IMR-90 (cell line): ENCODE data around the gene MYL10. TPM values are rescaled to one million over a fixed set of nuclear protein-coding genes. Genes with fewer than 3 reads are reported as not detected.

Experiments
- ATAC-seq: fragments of 200-7000 bp; cut with Tn5 transposase; 2 replicates; pipeline ENCODE4 v1.9.1; 2020; ENCODE audit warnings: low read depth, mild to moderate bottlenecking, moderate library complexity
- BruUV-seq: library from RNA; stranded (reverse); fragments of 400-500 nt; replicated peaks from 2 replicates; lab custom pipeline; 2021; lab: Mats Ljungman, UMichigan
- CTCF ChIA-PET: fragments of 300-600 bp; formaldehyde crosslinking; extraction: SDS; loops from one replicate; lab custom pipeline; 2021; ENCODE audit warnings: antibody characterized with exemption; lab: Yijun Ruan, JAX
- POLR2A ChIA-PET: fragments of 300-600 bp; sonication (Branson Sonifier 250); formaldehyde crosslinking; loops from one replicate; lab custom pipeline; 2022; ENCODE audit warnings: antibody characterized with exemption; ENCODE audit not compliant: unreplicated experiment; lab: Charles Lee
- DNase-seq: peaks from one replicate; pipeline ENCODE4 v3.0.0; 2013
- H2AFZ ChIP-seq: replicated peaks from 2 replicates; pipeline ENCODE3; 2013; ENCODE audit warnings: low read length, mild to moderate bottlenecking; ENCODE audit not compliant: poor library complexity
- H2AK5ac ChIP-seq: 2 replicates; pipeline ENCODE4 v1.6.1; 2013; ENCODE audit warnings: low read depth, low read length, inconsistent platforms
- H2AK9ac ChIP-seq: replicated peaks from 2 replicates; pipeline ENCODE3; 2013; ENCODE audit warnings: mild to moderate bottlenecking, low read depth, low read length, moderate library complexity; ENCODE audit not compliant: poor library complexity
- H2BK120ac ChIP-seq: 2 replicates; pipeline ENCODE4 v1.6.1; 2013; ENCODE audit warnings: low read depth, low read length, inconsistent platforms
- H2BK15ac ChIP-seq: 3 replicates; pipeline ENCODE4 v1.6.1; 2013; ENCODE audit warnings: low read depth, low read length, inconsistent platforms
- H2BK20ac ChIP-seq: 2 replicates; pipeline ENCODE4 v1.6.1; 2013; ENCODE audit warnings: low read depth, mild to moderate bottlenecking, inconsistent platforms, low read length, moderate library complexity
- H2BK5ac ChIP-seq: 2 replicates; pipeline ENCODE4 v1.6.1; 2013; ENCODE audit warnings: mild to moderate bottlenecking, low read depth, low read length, inconsistent platforms; ENCODE audit not compliant: poor library complexity, severe bottlenecking
- H3K14ac ChIP-seq: replicated peaks from 2 replicates; pipeline ENCODE4 v1.6.1; 2013; ENCODE audit warnings: low read depth, low read length, inconsistent platforms
- H3K18ac ChIP-seq: 2 replicates; pipeline ENCODE4 v1.6.1; 2013; ENCODE audit warnings: low read depth, low read length, control low read depth
- H3K23ac ChIP-seq: 2 replicates; pipeline ENCODE4 v1.6.1; 2013; ENCODE audit warnings: low read depth, low read length, inconsistent platforms
- H3K27ac ChIP-seq: 2 replicates; pipeline ENCODE4 v1.5.1; 2013; ENCODE audit warnings: mild to moderate bottlenecking, control low read depth, low read length; ENCODE audit not compliant: insufficient read depth
- H3K27me3 ChIP-seq: 2 replicates; pipeline ENCODE4 v1.6.1; 2013; ENCODE audit warnings: low read length; ENCODE audit not compliant: control insufficient read depth, insufficient read depth
- H3K36me3 ChIP-seq: 2 replicates; pipeline ENCODE4 v1.6.1; 2013; ENCODE audit warnings: low read length, mixed read lengths; ENCODE audit not compliant: control insufficient read depth, insufficient read depth
- H3K4ac ChIP-seq: 2 replicates; pipeline ENCODE4 v1.6.1; 2013; ENCODE audit warnings: low read depth, low read length, inconsistent platforms
- H3K4me1 ChIP-seq: 2 replicates; pipeline ENCODE4 v1.6.1; 2013; ENCODE audit warnings: low read length, mixed read lengths; ENCODE audit not compliant: control insufficient read depth, insufficient read depth
- H3K4me2 ChIP-seq: 2 replicates; pipeline ENCODE4 v1.6.1; 2013; ENCODE audit warnings: low read depth, mild to moderate bottlenecking, control low read depth, low read length, moderate library complexity
- H3K4me3 ChIP-seq: 2 replicates; pipeline ENCODE4 v1.5.1; 2013; ENCODE audit warnings: low read depth, mild to moderate bottlenecking, control low read depth, low read length, moderate library complexity; ENCODE audit not compliant: insufficient read depth
- H3K56ac ChIP-seq: 2 replicates; pipeline ENCODE4 v1.6.1; 2013; ENCODE audit warnings: low read length, inconsistent platforms; ENCODE audit not compliant: insufficient read depth; ENCODE audit errors: extremely low read depth
- H3K79me1 ChIP-seq, 2 experiments: 2 replicates each; pipeline ENCODE4 v1.6.1; 2013; ENCODE audit warnings: low read length in 2 of 2, inconsistent platforms in 1 of 2, low read depth in 1 of 2
- H3K9ac ChIP-seq: 2 replicates; pipeline ENCODE4 v1.6.1; 2013; ENCODE audit warnings: low read depth, low read length, control low read depth
- H3K9me1 ChIP-seq: 2 replicates; pipeline ENCODE4 v1.6.1; 2013; ENCODE audit warnings: low read length, inconsistent platforms; ENCODE audit not compliant: insufficient read depth
- H3K9me3 ChIP-seq: 2 replicates; pipeline ENCODE4 v1.6.1; 2013; ENCODE audit warnings: low read length; ENCODE audit not compliant: control insufficient read depth, insufficient read depth
- H4K20me1 ChIP-seq: 2 replicates; pipeline ENCODE4 v1.6.1; 2013; ENCODE audit warnings: low read length, inconsistent platforms; ENCODE audit not compliant: insufficient read depth
- H4K5ac ChIP-seq: 2 replicates; pipeline ENCODE4 v1.6.1; 2013; ENCODE audit warnings: mild to moderate bottlenecking, low read depth, low read length, control low read depth
- H4K8ac ChIP-seq, 2 experiments: 2 replicates each; pipeline ENCODE4 v1.6.1; 2013; ENCODE audit warnings: low read depth in 2 of 2, low read length in 2 of 2, control low read depth in 1 of 2, inconsistent platforms in 1 of 2
- H4K91ac ChIP-seq: 2 replicates; pipeline ENCODE4 v1.6.1; 2013; ENCODE audit warnings: low read depth, low read length, inconsistent platforms; ENCODE audit not compliant: insufficient read depth
- BHLHE40 ChIP-seq: fragments of 150-350 bp; IDR thresholded peaks from 2 replicates; pipeline ENCODE4 v1.6.1; 2016; ENCODE audit warnings: mild to moderate bottlenecking, low read depth, low read length
- CEBPB ChIP-seq: IDR thresholded peaks from 2 replicates; pipeline ENCODE4 v1.6.1; 2012; ENCODE audit warnings: low read depth, low read length, improper control_type of control experiment
- CHD1 ChIP-seq: IDR thresholded peaks from 2 replicates; pipeline ENCODE4 v1.6.1; 2012; ENCODE audit warnings: low read depth, low read length, improper control_type of control experiment
- FOS ChIP-seq: fragments of 150-350 bp; IDR thresholded peaks from 2 replicates; pipeline ENCODE4 v1.6.1; 2016; ENCODE audit warnings: low read depth, low read length
- MAFK ChIP-seq: IDR thresholded peaks from 2 replicates; pipeline ENCODE4 v1.6.1; 2012; ENCODE audit warnings: low read depth, low read length, improper control_type of control experiment
- MAZ ChIP-seq: IDR thresholded peaks from 2 replicates; pipeline ENCODE4 v1.6.1; 2012; ENCODE audit warnings: low read depth, mild to moderate bottlenecking, low read length, improper control_type of control experiment, moderate library complexity, borderline replicate concordance
- MXI1 ChIP-seq: IDR thresholded peaks from 2 replicates; pipeline ENCODE4 v1.6.1; 2012; ENCODE audit warnings: low read depth, mild to moderate bottlenecking, low read length, moderate library complexity, borderline replicate concordance
- NFE2L2 ChIP-seq: fragments of 150-350 bp; IDR thresholded peaks from 2 replicates; pipeline ENCODE4 v1.6.1; 2016; ENCODE audit warnings: low read depth, mild to moderate bottlenecking, low read length
- POLR2A ChIP-seq: IDR thresholded peaks from 2 replicates; pipeline ENCODE4 v1.6.1; 2012; ENCODE audit warnings: mild to moderate bottlenecking, low read depth, low read length
- RAD21 ChIP-seq: IDR thresholded peaks from 2 replicates; pipeline ENCODE4 v1.6.1; 2012; ENCODE audit warnings: low read length, improper control_type of control experiment
- RCOR1 ChIP-seq: IDR thresholded peaks from 2 replicates; pipeline ENCODE4 v1.6.1; 2012; ENCODE audit warnings: mild to moderate bottlenecking, low read length, improper control_type of control experiment; ENCODE audit not compliant: insufficient replicate concordance
- RFX5 ChIP-seq: IDR thresholded peaks from 2 replicates; pipeline ENCODE4 v1.8.0; 2012; ENCODE audit warnings: low read depth, mild to moderate bottlenecking, low read length, moderate library complexity
- SMC3 ChIP-seq: fragments of 150-350 bp; IDR thresholded peaks from 2 replicates; pipeline ENCODE4 v1.6.1; 2016; ENCODE audit warnings: low read depth, mild to moderate bottlenecking, antibody characterized with exemption, low read length, moderate library complexity
- WGBS, 2 experiments: methylation state at CpG; one replicate each; pipeline versions ENCODE4 v1.1.5 to v1.1.7; 2013; ENCODE audit warnings: missing lambda C conversion rate in 2 of 2; ENCODE audit not compliant: insufficient read length in 1 of 2; ENCODE audit errors: extremely low coverage in 2 of 2; 5-methylcytosine and 5-hydroxymethylcytosine counted together
- dilution Hi-C: fragments of 300-500 bp; cut with HindIII; formaldehyde crosslinking; loops from one replicate; pipeline ENCODE4 v1.14.3; 2018; ENCODE audit warnings: low sequenced_read_pairs; ENCODE audit not compliant: unreplicated experiment
- in situ Hi-C: fragments of 300-500 bp; cut with MboI; formaldehyde crosslinking; loops from 3 replicates; pipeline ENCODE4 v1.14.3; 2019; ENCODE audit warnings: low sequenced_read_pairs, inconsistent platforms, mixed read lengths
- intact Hi-C: fragments of 100-400 bp; cut with micrococcal nuclease; formaldehyde crosslinking; loops from 2 replicates; pipeline ENCODE4 v1.10.0; 2022
- polyA plus RNA-seq, 3 experiments: library from polyadenylated mRNA; depleted of rRNA; stranded (reverse); fragments of >200 nt; gene quantifications; 2 replicates each; pipeline ENCODE4 v1.2.3, GENCODE V29; 2012; ENCODE audit warnings: low replicate concordance in 1 of 3
- total RNA-seq: library from RNA; depleted of rRNA; stranded (reverse); fragments of >200 nt; gene quantifications from 2 replicates; pipeline ENCODE4 v1.2.3, GENCODE V29; 2012
- TF ChIP-seq, protein P1 (sequence below): conservative IDR thresholded peaks from 2 replicates; pipeline ENCODE4 v1.5.1; 2012; ENCODE audit warnings: mild to moderate bottlenecking, low read depth, low read length, improper control_type of control experiment
- TF ChIP-seq, protein P2 (sequence below): fragments of 150-350 bp; IDR thresholded peaks from 2 replicates; pipeline ENCODE4 v1.6.1; 2016; ENCODE audit warnings: low read depth, mild to moderate bottlenecking, low read length, moderate library complexity, borderline replicate concordance
- TF ChIP-seq, protein P3 (sequence below): fragments of 150-350 bp; IDR thresholded peaks from 2 replicates; pipeline ENCODE4 v1.6.1; 2017; ENCODE audit warnings: mild to moderate bottlenecking, antibody characterized with exemption, low read length, low read depth

MYL10 gene
- total and polyA plus RNA-seq, 2 of the 4 experiments (the other 2 are of a cell fraction): not detected

DNA sequence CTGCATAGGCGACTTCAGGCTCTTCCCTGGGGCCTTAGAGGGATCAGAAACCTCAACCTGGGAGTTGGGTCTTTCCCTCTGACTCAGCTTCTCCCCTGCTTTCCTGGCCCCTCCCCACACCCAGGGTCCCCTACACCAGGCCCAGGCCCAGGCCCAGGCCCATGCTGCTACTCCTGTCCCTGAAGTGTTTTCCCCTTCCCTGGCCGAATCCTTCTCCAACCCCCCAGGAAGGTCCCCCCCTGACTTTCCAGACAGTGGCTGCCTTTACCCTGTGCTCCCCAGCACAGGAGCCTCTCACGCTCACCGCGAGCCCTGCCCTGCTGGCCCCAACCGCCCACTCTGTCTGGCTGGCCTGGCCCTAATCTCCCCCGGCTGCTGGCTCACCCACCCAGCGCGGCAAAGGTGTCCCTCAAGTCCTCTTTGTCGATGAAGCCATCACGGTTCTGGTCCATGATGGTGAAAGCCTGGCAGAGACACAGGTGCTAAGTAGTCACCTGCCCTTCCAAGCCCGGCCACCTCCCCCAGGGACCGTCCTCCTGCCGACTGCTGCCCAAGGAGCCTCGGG lies 6.4 kb downstream of the MYL10 start:
- H3K4me1 ChIP-seq: no peaks in the 10 kb centered on the region
- no peak overlapping the region for H3K56ac ChIP-seq
- no peaks in the 10 kb centered on the region for H3K9me1 ChIP-seq
- POLR2A ChIA-PET: no interaction called here
- no peak for TF ChIP-seq RFX5
- no peak for TF ChIP-seq BHLHE40
- TF ChIP-seq, protein P1, sequence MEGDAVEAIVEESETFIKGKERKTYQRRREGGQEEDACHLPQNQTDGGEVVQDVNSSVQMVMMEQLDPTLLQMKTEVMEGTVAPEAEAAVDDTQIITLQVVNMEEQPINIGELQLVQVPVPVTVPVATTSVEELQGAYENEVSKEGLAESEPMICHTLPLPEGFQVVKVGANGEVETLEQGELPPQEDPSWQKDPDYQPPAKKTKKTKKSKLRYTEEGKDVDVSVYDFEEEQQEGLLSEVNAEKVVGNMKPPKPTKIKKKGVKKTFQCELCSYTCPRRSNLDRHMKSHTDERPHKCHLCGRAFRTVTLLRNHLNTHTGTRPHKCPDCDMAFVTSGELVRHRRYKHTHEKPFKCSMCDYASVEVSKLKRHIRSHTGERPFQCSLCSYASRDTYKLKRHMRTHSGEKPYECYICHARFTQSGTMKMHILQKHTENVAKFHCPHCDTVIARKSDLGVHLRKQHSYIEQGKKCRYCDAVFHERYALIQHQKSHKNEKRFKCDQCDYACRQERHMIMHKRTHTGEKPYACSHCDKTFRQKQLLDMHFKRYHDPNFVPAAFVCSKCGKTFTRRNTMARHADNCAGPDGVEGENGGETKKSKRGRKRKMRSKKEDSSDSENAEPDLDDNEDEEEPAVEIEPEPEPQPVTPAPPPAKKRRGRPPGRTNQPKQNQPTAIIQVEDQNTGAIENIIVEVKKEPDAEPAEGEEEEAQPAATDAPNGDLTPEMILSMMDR: no peak
- no peak for TF ChIP-seq CEBPB
- no peak for TF ChIP-seq RAD21
- TF ChIP-seq FOS: no peak
- TF ChIP-seq, protein P2, sequence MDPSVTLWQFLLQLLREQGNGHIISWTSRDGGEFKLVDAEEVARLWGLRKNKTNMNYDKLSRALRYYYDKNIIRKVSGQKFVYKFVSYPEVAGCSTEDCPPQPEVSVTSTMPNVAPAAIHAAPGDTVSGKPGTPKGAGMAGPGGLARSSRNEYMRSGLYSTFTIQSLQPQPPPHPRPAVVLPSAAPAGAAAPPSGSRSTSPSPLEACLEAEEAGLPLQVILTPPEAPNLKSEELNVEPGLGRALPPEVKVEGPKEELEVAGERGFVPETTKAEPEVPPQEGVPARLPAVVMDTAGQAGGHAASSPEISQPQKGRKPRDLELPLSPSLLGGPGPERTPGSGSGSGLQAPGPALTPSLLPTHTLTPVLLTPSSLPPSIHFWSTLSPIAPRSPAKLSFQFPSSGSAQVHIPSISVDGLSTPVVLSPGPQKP: no peak
- no peak for TF ChIP-seq MAZ
- TF ChIP-seq SMC3: no peak
- TF ChIP-seq MXI1: no peak
- no peak for TF ChIP-seq MAFK
- no peak for TF ChIP-seq POLR2A
- no peak for TF ChIP-seq NFE2L2
- no peak for TF ChIP-seq RCOR1
- TF ChIP-seq CHD1: no peak
- TF ChIP-seq, protein P3, sequence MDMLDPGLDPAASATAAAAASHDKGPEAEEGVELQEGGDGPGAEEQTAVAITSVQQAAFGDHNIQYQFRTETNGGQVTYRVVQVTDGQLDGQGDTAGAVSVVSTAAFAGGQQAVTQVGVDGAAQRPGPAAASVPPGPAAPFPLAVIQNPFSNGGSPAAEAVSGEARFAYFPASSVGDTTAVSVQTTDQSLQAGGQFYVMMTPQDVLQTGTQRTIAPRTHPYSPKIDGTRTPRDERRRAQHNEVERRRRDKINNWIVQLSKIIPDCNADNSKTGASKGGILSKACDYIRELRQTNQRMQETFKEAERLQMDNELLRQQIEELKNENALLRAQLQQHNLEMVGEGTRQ: no peak
- in situ Hi-C loops (no loop called here), dilution Hi-C loops (no loop called here), intact Hi-C loops (no loop called here)
- H3K4me2 ChIP-seq: no peak overlapping the region
- H4K91ac ChIP-seq: no peak overlapping the region
- H3K27ac ChIP-seq: no peak overlapping the region
- H3K23ac ChIP-seq: no peak overlapping the region
- H3K9ac ChIP-seq: no peak overlapping the region
- no peaks in the 10 kb centered on the region for H3K79me1 ChIP-seq
- BruUV-seq: no TSS peak
- no peak overlapping the region for H3K18ac ChIP-seq
- H4K20me1 ChIP-seq: no peaks in the 10 kb centered on the region; the same call in 1 of the 2 replicates
- H2AK5ac ChIP-seq: no peak overlapping the region
- peaks cover 35% of the 10 kb centered on the region for H3K27me3 ChIP-seq
- H3K4ac ChIP-seq: no peak overlapping the region
- ATAC-seq: no peak
- H2BK15ac ChIP-seq: no peak overlapping the region
- H2AFZ ChIP-seq: no peak overlapping the region
- no peak overlapping the region for H4K8ac ChIP-seq
- H3K14ac ChIP-seq: no peak overlapping the region
- H4K5ac ChIP-seq: no peak overlapping the region
- H2BK20ac ChIP-seq: no peak overlapping the region
- no peaks in the 10 kb centered on the region for H3K9me3 ChIP-seq
- no peak overlapping the region for H2AK9ac ChIP-seq
- DNase-seq: no peak
- H3K36me3 ChIP-seq: no peaks in the 10 kb centered on the region
- H2BK120ac ChIP-seq: no peak overlapping the region
- no peak overlapping the region for H2BK5ac ChIP-seq
- WGBS, 2 experiments: 94% methylated on average over 3 of the region's 15 CpGs; no CpG with 5 or more reads in 1 of the 2 experiments
- H3K4me3 ChIP-seq: no peak overlapping the region
- CTCF ChIA-PET: no interaction called here
